Iris pigment epithelial cell (primary cell): ENCODE measurements around the gene RHBDD1.

ENCODE experiments used
- DNase-seq: peaks from one replicate; pipeline ENCODE4 v3.0.0-alpha.2; 2011; ENCODE audit warnings: low read depth

Gene RHBDD1

GRCh38 chr2:226915846-226916360 is 80.0 kb downstream of the RHBDD1 start:
- peak; percentile 92 for DNase-seq

GRCh38 chr2:226916669-226917068 is 80.8 kb downstream of the RHBDD1 start:
- DNase-seq: no peak

GRCh38 chr2:226932443-226932842 is 96.6 kb downstream of the RHBDD1 start:
- no peak for DNase-seq

GRCh38 chr2:226934546-226935201 is 98.8 kb downstream of the RHBDD1 start:
- DNase-seq: no peak

- no peak for DNase-seq
Observed at GRCh38 chr2:226943862-226944620, 108.2 kb downstream of the RHBDD1 start.

- no peak for DNase-seq
Observed at GRCh38 chr2:226953206-226953605, 117.4 kb downstream of the RHBDD1 start.

- no peak for DNase-seq
Observed at GRCh38 chr2:226953826-226954225, 118.0 kb downstream of the RHBDD1 start.

- DNase-seq: no peak
Observed at GRCh38 chr2:226956659-226957058, 120.8 kb downstream of the RHBDD1 start.

GRCh38 chr2:226959418-226959817 is 123.6 kb downstream of the RHBDD1 start:
- no peak for DNase-seq

GRCh38 chr2:226962176-226962773 is 126.4 kb downstream of the RHBDD1 start:
- DNase-seq: no peak

GRCh38 chr2:226963528-226963927 is 127.7 kb downstream of the RHBDD1 start:
- DNase-seq: peak; percentile 76

GRCh38 chr2:226965376-226965775 is 129.5 kb downstream of the RHBDD1 start:
- peak; percentile 12 for DNase-seq

- no peak for DNase-seq
Observed at GRCh38 chr2:226969417-226970080, 133.7 kb downstream of the RHBDD1 start.

GRCh38 chr2:226970362-226970761 is 134.5 kb downstream of the RHBDD1 start:
- DNase-seq: no peak

GRCh38 chr2:226971084-226971483 is 135.2 kb downstream of the RHBDD1 start:
- no peak for DNase-seq

- no peak for DNase-seq
Observed at GRCh38 chr2:226971770-226972169, 135.9 kb downstream of the RHBDD1 start.

- DNase-seq: no peak
Observed at GRCh38 chr2:226973816-226974215, 138.0 kb downstream of the RHBDD1 start.

- peak; percentile 82 for DNase-seq
Observed at GRCh38 chr2:226977775-226978190, 141.9 kb downstream of the RHBDD1 start.

GRCh38 chr2:226978300-226978699 is 142.4 kb downstream of the RHBDD1 start:
- no peak for DNase-seq

GRCh38 chr2:226979004-226979403 is 143.2 kb downstream of the RHBDD1 start:
- DNase-seq: no peak

- DNase-seq: no peak
Observed at GRCh38 chr2:226981791-226982326, 146.0 kb downstream of the RHBDD1 start.
